ENCODE results near the gene NAGLU.

Gene NAGLU

GRCh38 chr17:42565523-42566214 is 29.6 kb downstream of the NAGLU start:
- DNase-seq (ENCODE audit: low spot score), result no peak

- DNase-seq (ENCODE audit: low spot score), result no peak
Observed at GRCh38 chr17:42566215-42566882, 30.3 kb downstream of the NAGLU start.

GRCh38 chr17:42566883-42567573 is 31.0 kb downstream of the NAGLU start, which contains the start of gene MLX:
Gene MLX, plus strand, starts transcription at chr17:42567100. Its CDS starts 25 bp downstream, at chr17:42567125.
- DNase-seq (ENCODE audit: low spot score), result peak; percentile 81

- no peak for DNase-seq (ENCODE audit: low spot score)
Observed at GRCh38 chr17:42568341-42569111, 32.5 kb downstream of the NAGLU start.

- no peak for DNase-seq (ENCODE audit: low spot score)
Observed at GRCh38 chr17:42571435-42572225, 35.6 kb downstream of the NAGLU start.

GRCh38 chr17:42573095-42573494 is 37.1 kb downstream of the NAGLU start:
- DNase-seq (ENCODE audit: low spot score), result no peak

- DNase-seq (ENCODE audit: low spot score), result no peak
Observed at GRCh38 chr17:42574463-42574862, 38.4 kb downstream of the NAGLU start.

GRCh38 chr17:42577140-42577531 is 41.1 kb downstream of the NAGLU start:
- DNase-seq (ENCODE audit: low spot score), result no peak

- peak; percentile 94 for DNase-seq (ENCODE audit: low spot score)
Observed at GRCh38 chr17:42577532-42578281, 41.7 kb downstream of the NAGLU start, which contains the start of gene PSMC3IP. Gene PSMC3IP, minus strand, starts transcription at chr17:42577729. Its CDS starts 43 bp downstream, at chr17:42577686.

GRCh38 chr17:42578282-42578869 is 42.3 kb downstream of the NAGLU start:
- DNase-seq (ENCODE audit: low spot score), result peak; percentile 78

- no peak for DNase-seq (ENCODE audit: low spot score)
Observed at GRCh38 chr17:42579794-42580551, 43.9 kb downstream of the NAGLU start.

- no peak for DNase-seq (ENCODE audit: low spot score)
Observed at GRCh38 chr17:42581744-42582270, 45.8 kb downstream of the NAGLU start.

GRCh38 chr17:42584880-42585279 is 48.8 kb downstream of the NAGLU start:
- no peak for DNase-seq (ENCODE audit: low spot score)

- DNase-seq (ENCODE audit: low spot score), result no peak
Observed at GRCh38 chr17:42585353-42585752, 49.3 kb downstream of the NAGLU start.

- no peak for DNase-seq (ENCODE audit: low spot score)
Observed at GRCh38 chr17:42586514-42587230, 50.6 kb downstream of the NAGLU start.

GRCh38 chr17:42590886-42591285 is 54.8 kb downstream of the NAGLU start:
- no peak for DNase-seq (ENCODE audit: low spot score)

- DNase-seq (ENCODE audit: low spot score), result no peak
Observed at GRCh38 chr17:42591411-42591810, 55.4 kb downstream of the NAGLU start.
